Heart left ventricle (tissue), 13 donors: ENCODE measurements around the gene CENPH.

Experiments used
- POLR2A ChIP-seq, 2 donors: fragments of 450-650 bp; IDR thresholded peaks; one replicate each; pipeline ENCODE4 v1.6.1; 2017; ENCODE audit warnings: antibody characterized with exemption in 2 of 2, mild to moderate bottlenecking in 2 of 2, moderate library complexity in 2 of 2
- TF ChIP-seq, protein P1 (sequence below), 12 donors: fragments of 200-600 bp; sonication (generic) in 4 of 12; IDR thresholded peaks; one replicate each; pipeline versions ENCODE4 v1.5.0 to v1.8.0; 2018 to 2022; ENCODE audit warnings: antibody characterized with exemption in 12 of 12, mild to moderate bottlenecking in 5 of 12
- donor health status: ischemic (EF 13 %, LVEDD 7.1; RV severe dilation, severe dysfunction).
- donor health status: DM: no; HTN: yes; CAD: no.
- donor health status: DM: no; HTN: no; CAD: no.
- donor health status: ischemic (EF 25% LVEDD 6.9; RV normal size, moderate dysfunction).
- donor health status: ischemic (EF 25% LVEDD 5.7; RV mildly dilated, moderate dysfunction).
- donor health status: ischemic (EF 35%, LVEDD 5.7; RV mildly dilated, moderate dysfunction).
- donor health status: nonischemic (EF 11% LVEDD 7.7; RV severe dilation, severe dysfunction).
- donor health status: DM: yes; HTN: yes; CAD: no.
- donor health status: PGD.
- donor health status: ischemic (EF 29% LVEDD 5.4; RV normal size, mild dysfunction).
- donor health status: nonischemic (EF 23%, LVEDD 6.1; RV moderate dilation, normal function).

DNA sequence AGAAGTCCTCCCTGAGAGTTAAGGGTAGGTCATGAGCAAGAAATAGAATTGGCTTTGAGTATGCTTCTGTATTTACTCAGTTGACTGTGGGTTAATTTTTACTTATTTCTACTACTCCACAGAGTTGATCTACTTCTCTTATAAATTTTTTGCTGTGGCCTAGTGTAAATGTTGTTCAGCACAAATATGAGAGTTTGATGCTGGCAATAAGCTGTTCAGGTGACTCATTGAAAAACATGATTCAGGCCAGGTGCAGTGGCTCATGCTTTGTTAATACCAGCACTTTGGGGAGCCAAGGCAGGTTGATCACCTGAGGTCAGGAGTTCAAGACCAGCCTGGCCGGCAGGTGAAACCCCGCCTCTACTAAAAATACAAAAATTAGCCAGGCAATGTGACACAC lies 40.8 kb downstream of the CENPH start:
- TF ChIP-seq, protein P1, sequence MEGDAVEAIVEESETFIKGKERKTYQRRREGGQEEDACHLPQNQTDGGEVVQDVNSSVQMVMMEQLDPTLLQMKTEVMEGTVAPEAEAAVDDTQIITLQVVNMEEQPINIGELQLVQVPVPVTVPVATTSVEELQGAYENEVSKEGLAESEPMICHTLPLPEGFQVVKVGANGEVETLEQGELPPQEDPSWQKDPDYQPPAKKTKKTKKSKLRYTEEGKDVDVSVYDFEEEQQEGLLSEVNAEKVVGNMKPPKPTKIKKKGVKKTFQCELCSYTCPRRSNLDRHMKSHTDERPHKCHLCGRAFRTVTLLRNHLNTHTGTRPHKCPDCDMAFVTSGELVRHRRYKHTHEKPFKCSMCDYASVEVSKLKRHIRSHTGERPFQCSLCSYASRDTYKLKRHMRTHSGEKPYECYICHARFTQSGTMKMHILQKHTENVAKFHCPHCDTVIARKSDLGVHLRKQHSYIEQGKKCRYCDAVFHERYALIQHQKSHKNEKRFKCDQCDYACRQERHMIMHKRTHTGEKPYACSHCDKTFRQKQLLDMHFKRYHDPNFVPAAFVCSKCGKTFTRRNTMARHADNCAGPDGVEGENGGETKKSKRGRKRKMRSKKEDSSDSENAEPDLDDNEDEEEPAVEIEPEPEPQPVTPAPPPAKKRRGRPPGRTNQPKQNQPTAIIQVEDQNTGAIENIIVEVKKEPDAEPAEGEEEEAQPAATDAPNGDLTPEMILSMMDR (IDR thresholded peaks at IDR 0.05) = no peak
- TF ChIP-seq POLR2A (IDR thresholded peaks at IDR 0.05) = no peak
